ENCODE results near the gene APBB2. TPM values are rescaled to one million over a fixed set of nuclear protein-coding genes. Genes with fewer than 3 reads are reported as not detected.

Gene APBB2
- total and polyA plus RNA-seq, 2 donors (not counting 1 experiment from before 2014, with no cell fraction given): 4.4 to 15.8 TPM

DNA sequence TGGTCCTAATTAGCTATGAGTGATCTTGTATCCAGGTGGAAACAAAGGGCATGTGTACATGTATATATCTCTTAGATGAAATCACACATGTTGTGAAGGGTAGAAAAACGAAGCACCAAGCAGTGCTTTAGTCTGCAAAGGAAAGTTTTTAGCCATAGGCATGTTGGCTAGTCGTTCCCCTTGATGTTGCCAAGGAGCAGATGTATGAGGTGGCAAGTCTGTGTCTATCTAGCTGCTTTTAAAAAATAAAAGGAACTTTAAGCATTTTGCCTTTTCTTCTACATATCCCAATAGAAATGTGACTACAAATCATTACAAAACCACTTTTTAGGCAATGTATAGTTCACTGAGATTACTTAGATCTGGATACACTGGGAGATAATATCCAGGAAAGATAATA, 401.5 kb downstream of the APBB2 start:
- Histone ChIP-seq H4K20me1 (ENCODE audit: control insufficient read depth, insufficient read depth, low read length, poor library complexity, severe bottlenecking) (no peaks in the 10 kb centered on the region), H3K27ac (ENCODE audit: low read length in 2 of 2) (no peak overlapping the region), H3K4me1 (ENCODE audit: control insufficient read depth in 2 of 2, insufficient read depth in 2 of 2, low read length in 2 of 2) (no peaks in the 10 kb centered on the region), H3K4me3 (ENCODE audit: control extremely low read depth in 1 of 5, extremely low read depth in 1 of 5, insufficient read depth in 1 of 5, low read depth in 2 of 5, low read length in 4 of 5) (no peak overlapping the region), H3K27me3 (replicated peaks in 1 of 4; ENCODE audit: control extremely low read depth in 1 of 4, control insufficient read depth in 3 of 4, insufficient read depth in 4 of 4, low read length in 3 of 4) (no peaks in the 10 kb centered on the region), H3K36me3 (replicated peaks in 1 of 2; ENCODE audit: control extremely low read depth in 1 of 2, control insufficient read depth in 1 of 2, extremely low read depth in 1 of 2, insufficient read depth in 2 of 2, low read length in 1 of 2) (no peaks in the 10 kb centered on the region), H3K9ac (ENCODE audit: low read length) (no peak overlapping the region), H3K4me2 (replicated peaks; ENCODE audit: low read depth, low read length, poor library complexity, severe bottlenecking) (no peak overlapping the region), H3K79me2 (ENCODE audit: control insufficient read depth, insufficient read depth, low read length) (no peaks in the 10 kb centered on the region), H3K9me3 (ENCODE audit: control extremely low read depth in 1 of 3, control insufficient read depth in 2 of 3, insufficient read depth in 1 of 3, low read length in 2 of 3) (no peaks in the 10 kb centered on the region), H2AFZ (ENCODE audit: insufficient read depth, low read depth, low read length, poor library complexity, severe bottlenecking) (no peak overlapping the region)
- intact Hi-C loops (cut with micrococcal nuclease): no loop called here
- no peaks in the 10 kb centered on the region for H3K9me3 Mint-ChIP-seq (ENCODE audit: insufficient read depth)
- TF ChIP-seq, protein P1, sequence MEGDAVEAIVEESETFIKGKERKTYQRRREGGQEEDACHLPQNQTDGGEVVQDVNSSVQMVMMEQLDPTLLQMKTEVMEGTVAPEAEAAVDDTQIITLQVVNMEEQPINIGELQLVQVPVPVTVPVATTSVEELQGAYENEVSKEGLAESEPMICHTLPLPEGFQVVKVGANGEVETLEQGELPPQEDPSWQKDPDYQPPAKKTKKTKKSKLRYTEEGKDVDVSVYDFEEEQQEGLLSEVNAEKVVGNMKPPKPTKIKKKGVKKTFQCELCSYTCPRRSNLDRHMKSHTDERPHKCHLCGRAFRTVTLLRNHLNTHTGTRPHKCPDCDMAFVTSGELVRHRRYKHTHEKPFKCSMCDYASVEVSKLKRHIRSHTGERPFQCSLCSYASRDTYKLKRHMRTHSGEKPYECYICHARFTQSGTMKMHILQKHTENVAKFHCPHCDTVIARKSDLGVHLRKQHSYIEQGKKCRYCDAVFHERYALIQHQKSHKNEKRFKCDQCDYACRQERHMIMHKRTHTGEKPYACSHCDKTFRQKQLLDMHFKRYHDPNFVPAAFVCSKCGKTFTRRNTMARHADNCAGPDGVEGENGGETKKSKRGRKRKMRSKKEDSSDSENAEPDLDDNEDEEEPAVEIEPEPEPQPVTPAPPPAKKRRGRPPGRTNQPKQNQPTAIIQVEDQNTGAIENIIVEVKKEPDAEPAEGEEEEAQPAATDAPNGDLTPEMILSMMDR (IDR thresholded peaks at IDR 0.05): no peak
- TF ChIP-seq EZH2 (IDR thresholded peaks at IDR 0.05; ENCODE audit: borderline replicate concordance, insufficient read depth, low read depth, low read length, poor library complexity, severe bottlenecking): no peak
- no peaks in the 10 kb centered on the region for H3K4me1 Mint-ChIP-seq
- H3K4me3 Mint-ChIP-seq: no peak overlapping the region
- ATAC-seq (ENCODE audit: low read depth) (no peak), DNase-seq (no peak)
- ChIA-PET POLR2A (no interaction called here), CTCF (no interaction called here)
- peaks cover 6% of the 10 kb centered on the region for H3K27me3 Mint-ChIP-seq
- no peak overlapping the region for H3K27ac Mint-ChIP-seq
- WGBS (ENCODE audit: insufficient coverage): 100% methylated on average over 2 of the region's 2 CpGs

GRCh38 chr4:40812386-40812785, 402.0 kb downstream of the APBB2 start:
- H3K27ac ChIP-seq (ENCODE audit: low read length in 2 of 2): no peak overlapping the region
- no peak for ATAC-seq (ENCODE audit: low read depth)
- H3K27me3 ChIP-seq (replicated peaks in 1 of 4; ENCODE audit: control extremely low read depth in 1 of 4, control insufficient read depth in 3 of 4, insufficient read depth in 4 of 4, low read length in 3 of 4): no peaks in the 10 kb centered on the region
- POLR2A ChIA-PET: no interaction called here
- no peak overlapping the region for H3K9ac ChIP-seq (ENCODE audit: low read length)
- TF ChIP-seq, protein P1 (IDR thresholded peaks at IDR 0.05): no peak
- no peak for TF ChIP-seq EZH2 (IDR thresholded peaks at IDR 0.05; ENCODE audit: borderline replicate concordance, insufficient read depth, low read depth, low read length, poor library complexity, severe bottlenecking)
- Mint-ChIP-seq H3K27ac (no peak overlapping the region), H3K4me1 (no peaks in the 10 kb centered on the region), H3K9me3 (ENCODE audit: insufficient read depth) (no peaks in the 10 kb centered on the region), H3K4me3 (no peak overlapping the region), H3K27me3 (peaks cover 6% of the 10 kb centered on the region)
- H3K4me1 ChIP-seq (ENCODE audit: control insufficient read depth in 2 of 2, insufficient read depth in 2 of 2, low read length in 2 of 2): no peaks in the 10 kb centered on the region
- H4K20me1 ChIP-seq (ENCODE audit: control insufficient read depth, insufficient read depth, low read length, poor library complexity, severe bottlenecking): no peaks in the 10 kb centered on the region
- H3K79me2 ChIP-seq (ENCODE audit: control insufficient read depth, insufficient read depth, low read length): no peaks in the 10 kb centered on the region
- H3K4me3 ChIP-seq (ENCODE audit: control extremely low read depth in 1 of 5, extremely low read depth in 1 of 5, insufficient read depth in 1 of 5, low read depth in 2 of 5, low read length in 4 of 5): no peak overlapping the region
- WGBS (ENCODE audit: insufficient coverage): 86% methylated on average over 6 of the region's 8 CpGs
- CTCF ChIA-PET: no interaction called here
- H3K4me2 ChIP-seq (replicated peaks; ENCODE audit: low read depth, low read length, poor library complexity, severe bottlenecking): no peak overlapping the region
- no peak overlapping the region for H2AFZ ChIP-seq (ENCODE audit: insufficient read depth, low read depth, low read length, poor library complexity, severe bottlenecking)
- no peak for DNase-seq
- H3K9me3 ChIP-seq (ENCODE audit: control extremely low read depth in 1 of 3, control insufficient read depth in 2 of 3, insufficient read depth in 1 of 3, low read length in 2 of 3): no peaks in the 10 kb centered on the region
- intact Hi-C loops (cut with micrococcal nuclease): no loop called here
- H3K36me3 ChIP-seq (replicated peaks in 1 of 2; ENCODE audit: control extremely low read depth in 1 of 2, control insufficient read depth in 1 of 2, extremely low read depth in 1 of 2, insufficient read depth in 2 of 2, low read length in 1 of 2): no peaks in the 10 kb centered on the region
